Lower leg skin (tissue), 4 donors: ENCODE measurements around the gene MAMSTR. TPM values are rescaled to one million over a fixed set of nuclear protein-coding genes. Genes with fewer than 3 reads are reported as not detected.

Source experiments
- DNase-seq, 2 donors: peaks; one replicate each; pipeline ENCODE4 v3.0.0-alpha.2; 2019; ENCODE audit warnings: low spot score in 2 of 2
- H3K4me3 ChIP-seq: fragments of 200-600 bp; sonication (generic); 2 replicates; pipeline ENCODE4 v1.5.1; 2017; ENCODE audit warnings: mild to moderate bottlenecking, low read depth; ENCODE audit not compliant: poor library complexity, severe bottlenecking
- POLR2A ChIP-seq, 2 donors: fragments of 450-650 bp; IDR thresholded peaks; one replicate each; pipeline ENCODE4 v1.6.1; 2016 to 2017; ENCODE audit warnings: antibody characterized with exemption in 2 of 2, mild to moderate bottlenecking in 1 of 2, moderate library complexity in 1 of 2
- WGBS, 2 donors: methylation state at CpG; one replicate each; pipeline ENCODE4 v1.1.5; 2018; 5-methylcytosine and 5-hydroxymethylcytosine counted together
- intact Hi-C: fragments of 100-400 bp; cut with DNase I; formaldehyde crosslinking; loops from one replicate; pipeline ENCODE4 v1.15.0; 2023; ENCODE audit warnings: low total_unique reads
- total RNA-seq, 4 donors: library from RNA; depleted of rRNA; stranded (reverse); fragments of >200 nt; gene quantifications; one replicate each; pipeline ENCODE4 v1.1.0, GENCODE V29; 2016
- TF ChIP-seq, protein P1 (sequence below), 3 donors: fragments of 450-650 bp; IDR thresholded peaks; one replicate each; pipeline ENCODE4 v1.5.1; 2016; ENCODE audit warnings: antibody characterized with exemption in 3 of 3, mild to moderate bottlenecking in 3 of 3, moderate library complexity in 2 of 3

The MAMSTR gene
- total RNA-seq, 4 donors from 2014 or later, result 0.42 to 0.74 (median 0.63) TPM

DNA sequence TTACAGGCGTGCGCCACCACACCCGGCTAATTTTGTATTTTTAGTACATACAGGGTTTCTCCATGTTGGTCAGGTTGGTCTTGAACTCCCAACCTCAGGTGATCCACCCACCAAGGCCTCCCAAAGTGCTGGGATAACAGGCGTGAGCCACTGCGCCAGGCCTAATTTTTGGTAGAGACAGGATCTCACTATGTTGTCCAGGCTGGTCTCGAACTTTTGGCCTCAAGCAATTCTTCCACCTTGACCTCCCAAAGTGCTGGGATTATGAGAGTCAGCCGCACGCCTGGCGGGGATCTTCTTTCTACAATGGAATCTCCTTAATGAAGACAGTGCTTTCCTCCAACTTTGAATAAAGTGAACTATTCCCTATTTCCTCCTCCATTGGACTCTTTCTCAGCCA is 15.1 kb upstream of the MAMSTR start:
- DNase-seq, result no peak
- no peak for TF ChIP-seq POLR2A (IDR thresholded peaks at IDR 0.05)
- TF ChIP-seq, protein P1, sequence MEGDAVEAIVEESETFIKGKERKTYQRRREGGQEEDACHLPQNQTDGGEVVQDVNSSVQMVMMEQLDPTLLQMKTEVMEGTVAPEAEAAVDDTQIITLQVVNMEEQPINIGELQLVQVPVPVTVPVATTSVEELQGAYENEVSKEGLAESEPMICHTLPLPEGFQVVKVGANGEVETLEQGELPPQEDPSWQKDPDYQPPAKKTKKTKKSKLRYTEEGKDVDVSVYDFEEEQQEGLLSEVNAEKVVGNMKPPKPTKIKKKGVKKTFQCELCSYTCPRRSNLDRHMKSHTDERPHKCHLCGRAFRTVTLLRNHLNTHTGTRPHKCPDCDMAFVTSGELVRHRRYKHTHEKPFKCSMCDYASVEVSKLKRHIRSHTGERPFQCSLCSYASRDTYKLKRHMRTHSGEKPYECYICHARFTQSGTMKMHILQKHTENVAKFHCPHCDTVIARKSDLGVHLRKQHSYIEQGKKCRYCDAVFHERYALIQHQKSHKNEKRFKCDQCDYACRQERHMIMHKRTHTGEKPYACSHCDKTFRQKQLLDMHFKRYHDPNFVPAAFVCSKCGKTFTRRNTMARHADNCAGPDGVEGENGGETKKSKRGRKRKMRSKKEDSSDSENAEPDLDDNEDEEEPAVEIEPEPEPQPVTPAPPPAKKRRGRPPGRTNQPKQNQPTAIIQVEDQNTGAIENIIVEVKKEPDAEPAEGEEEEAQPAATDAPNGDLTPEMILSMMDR (IDR thresholded peaks at IDR 0.05), result no peak
- H3K4me3 ChIP-seq, result no peak overlapping the region
- intact Hi-C loops, result no loop called here
- WGBS, 2 donors, result 94 to 97% methylated on average over 7 to 9 of the region's 9 CpGs

DNA sequence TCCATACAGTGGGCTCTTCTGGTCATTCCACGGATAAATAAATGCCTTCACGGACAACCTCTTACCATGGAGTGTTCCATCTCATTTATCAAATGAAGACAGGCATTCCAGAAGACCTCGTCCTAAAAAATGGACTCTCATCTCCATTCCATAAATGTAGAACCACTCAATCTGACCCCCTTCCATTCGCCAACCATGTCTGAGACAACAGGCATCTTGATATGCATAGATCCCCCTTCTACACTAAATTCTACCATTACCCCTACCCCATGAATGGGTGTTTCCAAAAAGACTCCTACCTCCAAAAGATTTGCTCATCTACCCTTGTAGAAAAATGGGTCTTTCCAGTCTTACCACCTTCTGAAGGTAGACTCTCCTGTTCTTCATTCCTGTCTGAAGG is 11.9 kb upstream of the MAMSTR start:
- TF ChIP-seq POLR2A (IDR thresholded peaks at IDR 0.05), result no peak
- TF ChIP-seq, protein P1 (IDR thresholded peaks at IDR 0.05), result no peak
- H3K4me3 ChIP-seq, result no peak overlapping the region
- WGBS, 2 donors, result 90 to 96% methylated on average over 4 of the region's 4 CpGs
- no peak for DNase-seq
- intact Hi-C loops, result no loop called here

DNA sequence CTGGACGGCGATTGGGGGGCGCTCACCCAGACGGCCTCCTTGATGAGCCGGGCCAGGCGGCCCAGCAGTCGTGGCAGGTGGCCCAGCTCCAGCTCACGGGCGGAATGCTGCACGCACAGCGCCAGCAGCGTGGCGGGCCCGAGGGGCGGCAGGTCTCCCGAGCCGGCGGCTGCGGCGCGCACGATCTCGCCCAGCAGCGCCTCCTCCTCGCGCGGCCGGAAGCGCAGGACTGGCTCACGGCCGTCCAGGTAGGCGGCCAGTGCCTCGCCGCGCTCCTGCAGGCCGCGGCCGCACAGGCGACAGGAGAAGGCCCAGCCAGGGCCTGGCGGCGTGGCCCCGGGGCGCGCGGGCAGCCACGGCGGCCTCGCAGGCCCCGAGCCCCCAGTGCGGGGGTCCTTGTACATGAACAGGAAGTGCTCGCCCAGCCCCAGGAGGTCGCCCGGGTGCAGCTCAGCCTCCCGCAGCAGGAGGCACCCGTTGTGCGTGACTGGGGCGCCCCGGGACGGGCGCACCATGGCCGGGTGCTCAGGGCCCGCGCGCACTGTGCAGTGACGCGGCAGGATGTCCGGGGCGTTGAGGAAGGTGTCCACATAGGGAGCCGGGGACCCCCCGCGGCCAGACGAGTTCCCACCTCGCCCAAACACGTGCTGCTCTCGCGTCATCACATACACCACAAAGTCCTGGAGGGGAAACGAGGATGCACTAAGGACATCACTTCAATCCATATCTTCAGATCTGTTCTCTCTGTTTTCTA is 9.6 kb upstream of the MAMSTR start:
- 52 to 64% methylated on average over 35 to 65 of the region's 77 CpGs for WGBS, 2 donors
- TF ChIP-seq, protein P1 (IDR thresholded peaks at IDR 0.05), result no peak
- no peak for TF ChIP-seq POLR2A (IDR thresholded peaks at IDR 0.05)
- DNase-seq, result no peak

DNA sequence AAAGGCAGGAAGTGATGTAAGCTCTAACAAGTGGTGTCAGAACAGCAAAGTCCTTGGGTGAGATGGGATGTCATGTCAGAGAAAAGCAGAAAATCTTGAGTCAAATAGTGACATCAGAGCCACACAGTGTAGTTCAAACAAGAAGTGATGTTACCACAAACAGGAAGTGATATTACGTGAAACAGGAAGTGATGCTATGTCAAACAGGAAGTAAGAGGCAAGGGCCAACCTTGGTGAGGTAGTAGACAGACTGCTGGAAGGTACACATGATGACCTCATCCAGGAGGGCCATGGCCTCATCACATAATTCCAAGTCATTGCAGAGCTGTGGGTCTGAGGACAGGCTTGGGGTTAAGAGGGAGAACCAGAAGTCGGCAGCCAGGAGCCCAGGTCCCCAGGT is 7.0 kb upstream of the MAMSTR start:
- no peak overlapping the region for H3K4me3 ChIP-seq
- intact Hi-C loops, result no loop called here
- no peak for TF ChIP-seq POLR2A (IDR thresholded peaks at IDR 0.05)
- TF ChIP-seq, protein P1 (IDR thresholded peaks at IDR 0.05), result no peak
- DNase-seq, result no peak
- 61 to 74% methylated on average over 2 of the region's 2 CpGs for WGBS, 2 donors

More for the DNA sequence above, 9.6 kb upstream of the MAMSTR start:
- H3K4me3 ChIP-seq, result no peak overlapping the region
- intact Hi-C loops, result no loop called here

DNA sequence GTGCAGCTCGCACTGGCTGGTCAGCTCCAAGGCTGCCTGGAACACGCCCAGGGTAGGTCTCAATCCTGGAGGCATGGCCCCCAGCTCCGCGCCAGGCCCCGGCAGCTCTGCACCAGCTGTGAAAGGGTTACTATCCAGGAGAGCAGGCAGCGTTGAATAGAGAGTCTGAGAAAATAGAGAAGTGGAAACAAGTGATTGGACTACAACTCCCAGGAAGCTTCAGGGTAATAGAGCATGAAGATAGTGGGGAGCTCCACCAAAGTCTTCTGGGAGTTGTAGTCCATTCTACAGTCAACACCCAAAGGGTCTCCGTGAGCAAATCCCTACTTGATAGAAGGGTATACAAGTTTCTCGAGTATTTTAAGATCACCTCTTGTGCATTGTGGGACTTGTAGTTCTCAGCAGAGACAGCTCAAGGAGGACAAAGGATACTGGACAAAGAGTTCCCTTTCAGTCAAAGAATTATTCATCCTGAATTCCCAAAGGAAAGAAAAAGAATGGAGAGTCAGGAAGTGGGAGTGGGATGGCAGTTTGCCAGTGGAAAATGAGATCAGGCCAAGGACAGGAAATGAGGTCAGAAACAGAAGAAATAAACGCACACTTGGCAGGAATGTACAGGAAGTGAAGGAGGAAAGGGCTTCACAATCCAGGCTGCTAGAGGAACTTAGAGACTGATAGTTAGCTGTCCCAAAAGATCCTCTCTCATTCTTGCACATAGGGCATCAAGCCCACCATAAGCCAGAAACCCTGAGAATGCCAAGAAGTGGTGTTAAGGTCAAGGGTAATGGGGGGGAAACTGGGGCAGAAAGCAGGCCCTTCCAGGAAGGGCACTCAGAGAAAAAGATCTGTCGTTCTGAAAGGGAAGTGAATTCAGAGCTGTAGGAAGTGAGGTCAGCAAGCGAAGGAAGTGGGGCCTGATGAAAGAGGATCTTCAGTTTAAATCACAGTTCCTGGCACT is 5.5 kb upstream of the MAMSTR start:
- DNase-seq, result peak in 1 of 2 donors; percentile 61
- 46 to 54% methylated on average over 11 of the region's 11 CpGs for WGBS, 2 donors
- intact Hi-C loops, result no loop called here
- H3K4me3 ChIP-seq, result no peak overlapping the region
- TF ChIP-seq, protein P1 (IDR thresholded peaks at IDR 0.05), result no peak
